Posterior vena cava (tissue), 2 donors: ENCODE measurements around the gene ALLC. TPM values are rescaled to one million over a fixed set of nuclear protein-coding genes. Genes with fewer than 3 reads are reported as not detected.
"Not testable (repeated sequence)": the region's sequence is repeated elsewhere in the genome, so short reads cannot be mapped to it uniquely, and the experiment has no call there.

Experiments used
- DNase-seq: peaks from one replicate; pipeline ENCODE4 v3.0.0-alpha.2; 2020; ENCODE audit warnings: low spot score
- intact Hi-C, 2 donors: fragments of 100-400 bp; cut with DNase I; formaldehyde crosslinking; loops; one replicate each; pipeline versions ENCODE4 v1.14.1 to v1.14.2; 2022 to 2023
- total RNA-seq, 2 donors: library from RNA; stranded (reverse); fragmentation: NEBNext Ultra II Directional; extraction: Animal tissue kit (Norgen Biotek cat#: 25700); gene quantifications; one replicate each; pipeline ENCODE4 v1.2.1, GENCODE V29; 2021
- donor health status: DM: yes; HTN: yes; CAD: no.
- donor health status: DM: yes; HTN: yes; CAD: no.

Gene ALLC
- total RNA-seq, 2 donors from 2014 or later = not detected

DNA sequence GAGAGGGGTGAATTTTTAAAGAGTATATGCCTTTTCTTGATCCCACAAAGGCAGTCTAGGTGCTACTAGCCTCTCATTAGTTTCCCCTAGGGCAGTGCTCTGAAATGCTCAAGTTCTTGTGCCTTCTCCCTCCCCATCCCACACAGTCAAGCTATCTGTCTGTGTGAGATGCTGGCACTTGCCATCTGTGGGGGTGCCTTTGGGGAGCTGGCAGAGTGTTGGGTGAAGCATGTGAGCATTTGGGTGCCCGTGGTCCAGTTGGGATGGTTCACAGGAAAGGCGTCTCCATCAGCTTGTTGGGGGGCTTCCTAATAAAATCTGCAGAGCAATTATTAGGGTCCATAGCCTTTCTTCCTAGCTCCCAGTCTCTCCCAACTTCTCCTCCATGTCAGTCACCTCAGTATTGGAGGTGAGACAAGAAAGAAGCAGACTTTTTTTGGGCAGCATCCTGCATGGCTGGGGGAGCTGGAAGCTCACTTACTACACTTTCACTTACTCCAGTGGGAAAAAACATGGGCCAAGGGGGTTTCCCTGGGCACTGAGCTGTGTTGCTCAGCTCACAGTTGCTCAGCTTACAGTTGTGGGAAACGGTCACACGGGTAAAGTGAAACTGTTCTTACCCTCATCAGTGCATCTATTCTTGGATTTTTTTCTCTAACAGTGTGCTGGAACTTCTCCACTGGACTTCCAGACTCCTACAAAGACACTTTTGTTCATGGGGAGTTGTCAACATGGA, 33.8 kb upstream of the ALLC start:
- intact Hi-C loops = no loop called here
- DNase-seq = peak; percentile 28

DNA sequence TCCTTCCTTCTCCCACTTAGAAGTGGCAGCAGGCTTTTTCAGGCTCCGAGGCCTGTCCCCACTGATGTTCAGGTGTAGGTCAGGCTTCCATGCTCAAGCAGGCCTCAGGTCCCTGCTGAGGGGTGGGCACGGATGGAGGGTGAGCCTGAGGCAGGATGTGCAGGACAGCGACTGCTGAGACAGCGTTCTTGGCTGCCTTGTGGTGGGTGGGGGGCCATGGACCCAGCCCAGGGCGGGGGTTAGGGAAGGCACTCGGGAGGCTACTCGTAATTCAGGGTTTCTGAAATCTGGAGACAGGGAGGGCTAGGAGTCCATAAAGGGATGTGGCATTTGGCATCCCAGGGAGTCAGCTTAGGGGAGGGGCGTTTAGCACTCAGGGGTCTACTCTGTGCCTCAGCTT, 32.8 kb upstream of the ALLC start:
- peak; percentile 36 for DNase-seq
- intact Hi-C loops = no loop called here

DNA sequence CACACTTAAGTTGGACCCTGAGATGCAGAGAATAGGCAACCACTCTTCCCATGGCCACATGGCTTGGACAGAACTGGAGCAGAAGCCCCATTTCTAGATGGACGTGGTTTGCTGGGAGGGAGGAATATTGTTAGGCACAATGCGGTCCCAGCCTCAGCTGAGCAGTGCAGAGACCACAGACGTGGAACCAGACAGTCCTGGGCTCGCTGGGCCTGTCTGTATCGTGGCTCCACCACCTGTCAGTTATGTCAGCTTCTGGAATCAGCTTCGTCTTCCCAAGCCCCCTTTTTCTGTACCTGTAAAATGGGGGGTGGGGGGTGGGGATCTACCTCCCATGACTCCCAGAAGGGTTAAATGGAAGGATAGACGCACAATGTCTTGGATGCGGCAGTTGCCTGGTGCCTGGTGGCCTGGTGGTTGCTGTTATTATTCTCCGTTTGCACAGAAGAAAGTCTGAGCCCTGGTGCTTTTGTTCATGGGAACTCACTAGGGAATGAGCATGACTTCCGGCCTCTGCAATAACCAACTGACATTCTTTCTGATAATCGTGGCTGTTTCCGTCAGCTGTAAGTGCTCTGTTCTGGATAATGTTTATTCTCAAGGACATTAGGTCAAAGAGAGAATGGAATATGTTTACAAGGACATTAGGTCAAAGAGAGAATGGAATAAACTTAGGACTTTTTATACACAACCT, 31.7 kb upstream of the ALLC start:
- DNase-seq = peak; percentile 49
- intact Hi-C loops = no loop called here

DNA sequence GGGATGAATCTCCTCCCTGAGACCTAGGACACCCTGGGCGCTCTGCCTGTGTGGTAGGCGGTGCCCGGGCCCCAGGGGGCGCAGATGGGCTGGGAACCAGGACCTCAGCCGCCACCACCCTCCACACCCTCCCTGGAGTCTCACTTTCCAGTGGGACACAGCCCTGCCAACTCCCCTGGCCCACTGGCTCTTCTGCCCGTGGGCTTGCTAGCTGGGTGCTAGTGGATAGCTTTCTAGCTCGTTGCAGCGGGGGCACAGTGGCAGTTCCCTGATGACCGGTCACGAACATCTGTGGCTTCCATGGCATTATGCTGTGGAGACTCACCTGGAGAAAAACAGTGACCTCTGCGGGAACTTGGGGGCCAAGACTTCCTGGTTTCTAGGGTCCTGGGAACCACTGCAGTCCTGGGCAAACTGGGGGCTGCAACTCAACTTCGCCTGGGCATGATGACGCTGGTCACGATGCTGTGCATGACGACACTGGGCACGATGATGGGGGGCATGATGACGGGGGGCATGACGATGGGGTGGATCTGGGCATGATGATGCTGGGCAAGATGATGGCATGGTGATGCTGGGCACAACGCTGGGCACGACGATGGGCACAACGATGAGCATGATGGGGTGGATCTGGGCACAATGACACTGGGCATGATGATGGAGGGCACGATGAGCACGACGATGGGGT, 31.0 kb upstream of the ALLC start:
- peak; percentile 30 for DNase-seq
- intact Hi-C loops = no loop called here

DNA sequence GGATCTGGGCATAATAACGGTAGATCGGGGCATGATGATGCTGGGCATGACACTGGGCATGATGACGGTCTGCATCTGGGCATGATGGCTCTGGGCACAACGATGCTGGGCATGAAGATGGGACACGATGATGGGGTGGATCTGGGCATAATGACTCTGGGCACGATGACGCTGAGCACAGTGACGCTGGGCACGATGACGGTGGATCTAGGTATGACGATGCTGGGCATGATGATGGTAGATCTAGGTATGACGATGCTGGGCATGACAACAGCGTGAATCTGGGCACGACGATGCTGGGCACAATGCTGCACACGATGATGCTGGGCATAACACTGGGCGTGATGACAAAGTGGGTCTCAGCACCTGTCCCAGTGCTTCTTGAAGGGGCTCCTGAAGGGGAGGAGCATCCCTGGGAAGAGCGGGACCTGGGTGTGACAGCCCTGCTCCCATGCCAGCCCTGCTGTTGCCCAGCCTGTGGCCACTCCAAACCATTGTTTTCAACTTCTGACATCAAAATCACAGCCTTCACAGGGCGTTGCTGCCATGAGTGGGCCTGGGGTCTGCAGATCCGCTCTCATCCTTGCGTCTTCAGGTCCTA, 30.4 kb upstream of the ALLC start:
- intact Hi-C loops = no loop called here

DNA sequence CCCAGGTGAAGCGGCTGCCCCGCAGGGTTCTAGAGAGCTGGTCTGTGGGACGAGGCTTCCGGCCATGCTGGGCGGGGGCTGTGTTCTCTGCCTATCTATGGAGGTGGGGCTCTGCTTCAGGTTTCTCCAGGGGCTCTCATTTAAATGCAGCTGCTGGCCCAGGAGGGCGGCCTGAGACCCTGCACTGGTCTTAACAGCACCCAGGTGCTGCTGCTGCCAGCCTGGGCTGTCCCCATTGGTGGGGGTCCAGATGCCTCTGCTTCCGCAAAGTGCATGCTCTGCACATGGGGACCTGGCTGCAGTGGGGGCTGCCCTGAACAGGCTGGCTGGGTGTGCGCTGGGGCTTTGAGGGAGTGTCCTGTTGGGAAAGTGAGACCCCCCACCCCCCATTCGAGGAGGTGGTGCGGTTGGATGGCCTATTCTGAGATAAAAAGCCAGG, 29.7 kb upstream of the ALLC start:
- intact Hi-C loops = no loop called here
- DNase-seq = peak; percentile 57

More for the DNA sequence above, 30.4 kb upstream of the ALLC start:
- DNase-seq = peak; percentile 62

DNA sequence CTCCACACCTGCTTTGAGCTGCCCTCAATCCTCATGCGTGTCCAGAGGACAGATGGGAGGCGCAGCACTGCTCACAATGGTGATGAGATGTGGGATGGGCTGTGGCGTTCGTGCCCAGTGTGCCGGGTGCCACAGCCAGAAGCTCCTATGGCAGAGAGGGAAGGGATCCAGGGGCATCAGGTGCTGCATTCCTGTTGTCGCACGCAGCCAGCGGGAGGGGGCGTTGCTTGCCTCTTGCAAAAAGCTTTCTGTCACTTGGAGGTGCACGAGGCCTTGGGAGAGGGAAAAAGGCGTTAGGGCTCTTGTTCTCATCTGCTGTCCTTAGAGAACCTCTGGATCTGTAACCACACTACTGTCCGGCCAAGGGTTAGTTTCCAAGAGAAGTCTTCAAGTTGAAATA, 29.2 kb upstream of the ALLC start:
- DNase-seq = peak; percentile 59
- intact Hi-C loops = no loop called here

DNA sequence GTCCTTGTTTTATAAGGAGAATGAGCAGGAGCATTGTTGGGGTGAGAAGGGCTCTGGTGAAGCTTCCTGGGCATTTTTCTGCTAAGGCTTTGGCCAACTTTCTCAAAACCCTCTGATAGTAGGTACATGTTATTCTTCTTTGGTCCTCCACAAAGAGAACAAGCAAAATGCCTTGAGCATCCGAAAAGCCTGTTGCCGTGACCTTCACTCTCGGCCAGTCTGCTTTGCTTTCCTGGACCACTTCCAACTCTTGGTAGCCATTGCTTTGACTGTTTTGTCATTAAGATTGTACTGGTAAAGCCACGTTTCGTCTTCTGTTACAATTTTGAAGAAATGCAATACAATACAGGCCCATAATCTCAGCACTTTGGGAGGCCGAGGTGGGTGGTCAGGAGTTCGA, 27.4 kb upstream of the ALLC start:
- intact Hi-C loops = no loop called here
- no peak for DNase-seq

DNA sequence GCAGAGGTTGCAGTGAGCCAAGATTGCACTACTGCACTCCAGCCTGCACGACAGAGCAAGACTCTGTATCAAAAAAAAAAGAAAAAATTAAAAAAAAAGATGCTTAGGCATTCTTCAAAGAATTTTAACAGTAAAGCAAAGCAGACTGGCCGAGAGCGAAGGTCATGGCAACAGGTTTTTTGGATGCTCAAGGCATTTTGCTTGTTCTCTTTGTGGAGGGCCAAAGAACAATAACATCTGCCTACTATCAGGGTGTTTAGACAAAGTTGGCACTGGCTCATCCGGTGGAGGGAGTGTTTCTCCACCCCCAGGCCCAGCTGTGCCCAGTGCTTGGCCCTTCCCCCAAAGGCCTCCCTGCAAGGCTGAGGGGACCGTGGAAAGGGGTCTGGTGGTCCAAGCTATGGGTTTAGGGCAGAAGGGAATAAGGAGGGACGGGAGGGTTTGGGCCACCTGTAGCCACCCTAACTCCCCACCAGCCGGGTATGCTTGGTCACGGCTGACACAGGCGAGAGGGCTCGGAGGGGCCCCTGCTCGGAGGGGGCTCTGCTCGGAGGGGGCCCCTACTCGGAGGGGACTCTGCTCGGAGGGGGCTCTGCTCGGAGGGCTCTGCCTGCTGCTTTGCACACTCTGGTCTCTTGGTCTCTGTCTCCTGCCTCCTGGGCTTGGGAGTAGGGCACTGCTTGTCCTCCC, 26.7 kb upstream of the ALLC start:
- intact Hi-C loops = no loop called here
- peak; percentile 75 for DNase-seq

DNA sequence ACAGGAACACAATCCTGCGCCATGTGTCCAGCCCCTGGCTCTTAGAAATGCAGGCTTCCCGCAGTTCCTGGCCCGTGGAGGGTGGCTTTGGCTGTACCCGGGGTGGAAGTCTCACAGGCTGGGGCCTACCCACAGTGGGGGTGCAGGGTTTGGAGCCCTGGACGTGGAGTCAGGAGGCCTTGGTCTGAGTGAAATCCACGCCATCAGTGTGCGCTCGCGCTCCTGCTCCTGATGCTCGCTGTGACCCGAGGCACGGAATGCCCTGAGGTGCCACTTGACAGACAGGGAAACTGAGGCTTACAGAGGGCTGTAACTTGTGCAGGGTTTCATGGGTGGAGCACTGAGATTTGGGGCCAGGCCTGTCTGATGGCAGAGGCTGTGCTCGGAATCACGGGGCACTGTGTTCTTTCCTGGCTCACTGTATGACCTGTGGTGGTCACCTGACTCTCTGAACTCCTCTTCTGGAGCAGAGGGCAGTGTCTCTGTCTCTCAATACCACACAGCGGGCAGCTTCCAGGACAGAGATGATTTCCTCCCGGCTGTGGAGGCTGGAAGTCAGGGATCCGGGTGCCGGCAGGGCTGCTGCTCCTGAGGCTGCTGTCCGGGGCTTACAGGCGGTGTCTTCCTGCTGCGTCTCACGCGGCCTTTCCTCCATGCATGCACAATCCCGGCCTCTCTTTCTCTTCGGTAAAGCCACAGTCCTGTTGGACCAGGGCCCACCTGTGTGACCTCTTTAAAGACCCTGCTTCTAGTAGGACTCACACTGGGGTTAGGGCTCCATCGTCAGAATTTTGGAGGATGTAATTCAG, 25.9 kb upstream of the ALLC start:
- intact Hi-C loops = no loop called here
- DNase-seq = peak; percentile 63

DNA sequence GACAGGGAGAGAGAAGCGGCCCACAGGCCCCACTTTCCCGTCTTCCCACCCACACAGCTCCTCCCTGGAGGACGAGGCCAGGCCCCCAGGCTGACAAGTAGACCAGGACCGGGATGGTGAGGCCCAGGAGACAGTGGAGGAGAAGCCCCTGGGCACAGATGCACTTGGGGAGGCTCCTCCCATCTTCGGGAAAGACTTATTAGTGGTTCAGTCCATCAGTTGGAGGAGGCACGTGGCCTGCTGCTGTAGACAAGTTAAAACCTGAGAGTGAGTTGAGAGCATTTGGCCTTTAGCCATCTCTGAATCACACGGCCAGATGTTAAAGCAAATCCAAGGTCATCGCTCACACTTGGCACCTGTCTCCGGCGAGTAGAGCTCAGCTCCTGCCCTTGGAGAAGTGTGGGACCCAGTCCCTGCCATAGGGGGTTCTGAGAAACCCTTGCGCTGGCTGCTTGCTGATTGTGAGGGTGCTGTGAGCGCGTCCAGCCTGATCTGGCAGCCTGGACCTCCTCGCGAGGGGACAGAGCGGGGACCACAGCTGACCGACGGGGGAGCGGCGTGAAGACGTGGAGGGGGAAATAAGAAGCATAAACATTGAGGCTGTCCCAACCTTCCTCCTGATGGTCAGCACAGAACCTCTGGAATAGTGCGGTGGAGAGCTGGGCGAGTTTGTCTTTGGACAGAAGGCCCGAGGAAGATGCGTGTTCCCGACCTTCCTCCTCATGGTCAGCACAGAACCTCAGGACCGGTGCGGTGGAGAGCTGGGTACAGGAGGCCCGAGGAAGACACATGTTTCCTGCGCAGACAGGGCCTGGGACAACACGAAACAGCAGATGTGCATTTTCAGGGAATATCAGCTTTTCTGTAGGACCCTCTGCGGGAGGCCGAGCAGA, 24.7 kb upstream of the ALLC start:
- peak; percentile 72 for DNase-seq
- intact Hi-C loops = no loop called here

DNA sequence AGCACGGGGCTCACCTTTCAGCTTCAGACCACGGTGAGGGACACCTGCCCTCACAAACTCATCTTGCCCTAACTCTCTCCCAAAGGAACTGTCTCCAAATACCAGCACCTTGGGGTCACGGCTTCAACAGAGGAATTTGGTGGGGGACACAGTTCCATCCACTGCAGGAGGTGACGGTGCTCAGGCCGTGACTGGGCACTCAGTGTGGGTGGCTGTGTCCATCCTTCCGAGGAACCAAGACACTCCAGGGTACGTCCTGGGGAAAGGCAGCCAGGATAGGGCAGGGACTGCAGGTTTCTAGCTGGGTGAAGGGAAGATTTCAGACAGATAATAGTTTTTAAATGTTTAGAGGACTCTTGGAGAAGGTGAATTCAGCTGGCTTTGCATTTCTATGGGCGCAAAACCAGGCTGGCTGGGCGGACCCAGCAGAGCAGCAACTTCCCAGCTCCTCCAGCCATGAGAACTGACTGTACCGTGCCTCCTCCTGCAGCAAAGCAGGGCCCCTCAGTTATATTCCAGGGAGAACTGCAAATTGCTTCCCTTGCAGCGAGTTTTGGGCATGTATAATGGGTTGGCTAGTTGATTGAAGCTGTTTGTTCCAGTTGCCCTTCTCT, 23.9 kb upstream of the ALLC start:
- DNase-seq = peak; percentile 41
- intact Hi-C loops = no loop called here

DNA sequence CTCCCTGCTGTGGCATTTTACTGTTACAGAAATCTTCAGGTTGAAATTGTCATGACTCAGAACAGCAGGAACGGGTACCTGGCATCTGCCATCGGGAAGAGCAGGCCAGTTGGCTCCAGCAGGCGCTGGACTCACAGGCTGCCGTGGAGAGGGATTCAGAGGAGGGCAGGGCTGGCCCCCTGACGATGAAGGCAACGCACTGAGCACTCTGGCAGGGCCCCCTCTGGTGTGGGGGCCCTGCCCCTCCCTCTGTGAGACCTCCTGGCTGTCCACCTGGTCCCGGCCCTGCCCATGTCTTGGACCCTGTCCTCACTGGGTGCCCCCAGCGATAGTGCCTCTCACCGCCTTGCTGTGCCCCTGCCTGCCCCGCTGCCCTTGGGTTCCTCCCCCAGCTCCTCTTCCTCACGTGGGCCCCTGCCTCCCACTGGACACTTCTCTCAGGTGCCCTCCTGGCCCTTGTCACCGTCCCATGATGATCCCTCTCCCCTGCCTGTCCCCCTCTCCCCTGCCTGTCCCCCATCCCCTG, 23.3 kb upstream of the ALLC start:
- peak; percentile 74 for DNase-seq
- intact Hi-C loops = no loop called here

DNA sequence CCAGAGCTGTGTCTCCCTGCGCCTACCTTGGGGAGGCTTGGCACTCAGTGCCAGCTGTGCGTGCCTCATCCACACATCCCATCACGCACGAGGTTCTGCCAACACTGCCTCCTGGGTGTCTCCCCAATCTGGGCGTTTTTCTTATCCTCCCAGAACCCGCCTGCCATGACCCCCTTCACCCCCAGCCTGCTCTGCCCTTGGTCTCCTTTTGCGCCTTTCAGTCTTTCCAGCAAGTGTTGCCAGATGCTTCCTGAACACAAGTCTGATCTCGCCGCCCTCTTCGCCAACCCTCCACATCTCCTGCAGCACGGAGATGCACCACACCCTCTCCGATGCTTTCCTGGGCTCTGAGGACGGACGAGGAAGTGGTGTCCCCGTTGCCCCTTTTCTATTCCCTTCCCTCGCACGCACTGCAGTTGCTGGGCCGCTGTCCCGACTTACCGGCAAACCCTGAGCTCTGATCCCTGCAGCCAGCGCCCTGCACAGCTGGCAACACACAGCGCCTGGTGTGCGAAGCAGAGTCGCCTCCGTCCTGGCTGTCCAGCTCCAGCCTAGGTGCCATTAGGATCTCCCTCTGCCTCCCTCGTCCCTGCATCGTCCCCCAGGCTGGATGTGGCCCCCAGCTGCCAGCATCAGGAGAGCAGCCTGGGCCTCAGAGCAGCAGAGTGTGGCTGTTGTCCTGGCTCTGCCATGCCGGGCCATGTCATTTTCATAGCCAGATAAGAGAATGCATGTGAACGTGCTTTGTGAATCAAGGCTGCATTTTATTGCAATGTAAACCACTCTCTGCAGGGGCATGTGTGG, 22.6 kb upstream of the ALLC start:
- peak; percentile 72 for DNase-seq
- intact Hi-C loops = no loop called here

DNA sequence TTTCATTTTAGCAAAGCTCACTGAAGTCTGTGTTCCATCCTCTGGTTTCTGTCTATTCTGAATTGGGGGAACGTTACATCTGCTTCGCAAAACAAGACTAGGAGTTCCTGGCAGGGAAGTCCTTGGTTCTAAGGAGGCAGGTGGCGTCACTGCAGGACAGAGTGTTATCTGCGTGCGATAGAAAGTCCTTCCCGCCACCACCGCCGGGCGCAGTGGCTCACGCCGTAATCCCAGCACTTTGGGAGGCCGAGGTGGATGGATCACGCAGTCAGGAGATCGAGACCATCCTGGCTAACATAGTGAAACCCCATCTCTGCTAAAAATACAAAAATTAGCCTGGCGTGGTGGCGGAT, 22.0 kb upstream of the ALLC start:
- peak; percentile 74 for DNase-seq

DNA sequence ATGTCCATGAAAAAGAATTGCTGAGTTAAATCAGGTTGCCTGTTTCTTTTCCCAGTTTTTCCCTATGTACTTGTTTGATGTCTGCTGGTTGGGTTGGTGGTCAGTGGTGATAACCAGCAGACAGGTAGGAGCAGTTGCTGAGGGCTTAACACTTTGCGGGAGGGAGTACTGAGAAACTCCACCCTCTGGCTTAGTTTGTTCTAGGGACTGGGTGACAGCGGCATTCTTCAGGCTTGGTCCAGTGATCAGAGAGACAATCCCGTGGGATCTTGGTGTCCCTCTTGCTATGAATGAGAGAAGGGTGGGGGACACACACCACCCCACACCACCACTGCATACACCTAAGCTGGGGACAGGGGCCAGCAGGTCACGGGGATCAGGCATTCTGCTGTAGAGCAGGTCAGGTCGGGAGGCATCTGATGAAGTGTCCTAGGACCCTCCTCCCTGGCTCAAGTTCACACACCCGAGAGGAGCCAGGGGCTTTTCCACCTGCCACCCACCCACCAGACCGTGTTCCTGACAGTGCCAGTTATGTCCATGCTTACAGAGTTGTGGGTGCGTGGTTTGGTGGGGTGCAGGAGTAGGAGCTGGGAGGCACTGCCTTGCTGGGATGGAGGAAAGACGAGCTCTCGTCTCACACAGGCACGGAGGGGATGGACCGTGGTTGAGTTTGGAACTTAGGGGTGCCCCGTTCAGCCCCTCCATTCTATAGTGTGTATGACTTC, 21.3 kb upstream of the ALLC start:
- peak; percentile 54 for DNase-seq
- intact Hi-C loops = no loop called here

More for the DNA sequence above, 22.0 kb upstream of the ALLC start:
- intact Hi-C loops = not testable (repeated sequence)
